ENCODE data around the gene PLB1.

GRCh38 chr2:28583899-28584553 lies 88.2 kb downstream of the PLB1 start:
- TF ChIP-seq, protein P1, sequence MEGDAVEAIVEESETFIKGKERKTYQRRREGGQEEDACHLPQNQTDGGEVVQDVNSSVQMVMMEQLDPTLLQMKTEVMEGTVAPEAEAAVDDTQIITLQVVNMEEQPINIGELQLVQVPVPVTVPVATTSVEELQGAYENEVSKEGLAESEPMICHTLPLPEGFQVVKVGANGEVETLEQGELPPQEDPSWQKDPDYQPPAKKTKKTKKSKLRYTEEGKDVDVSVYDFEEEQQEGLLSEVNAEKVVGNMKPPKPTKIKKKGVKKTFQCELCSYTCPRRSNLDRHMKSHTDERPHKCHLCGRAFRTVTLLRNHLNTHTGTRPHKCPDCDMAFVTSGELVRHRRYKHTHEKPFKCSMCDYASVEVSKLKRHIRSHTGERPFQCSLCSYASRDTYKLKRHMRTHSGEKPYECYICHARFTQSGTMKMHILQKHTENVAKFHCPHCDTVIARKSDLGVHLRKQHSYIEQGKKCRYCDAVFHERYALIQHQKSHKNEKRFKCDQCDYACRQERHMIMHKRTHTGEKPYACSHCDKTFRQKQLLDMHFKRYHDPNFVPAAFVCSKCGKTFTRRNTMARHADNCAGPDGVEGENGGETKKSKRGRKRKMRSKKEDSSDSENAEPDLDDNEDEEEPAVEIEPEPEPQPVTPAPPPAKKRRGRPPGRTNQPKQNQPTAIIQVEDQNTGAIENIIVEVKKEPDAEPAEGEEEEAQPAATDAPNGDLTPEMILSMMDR (conservative IDR thresholded peaks at IDR 0.05; ENCODE audit: low read depth in 2 of 2), result no peak
- TF ChIP-seq, protein P2, sequence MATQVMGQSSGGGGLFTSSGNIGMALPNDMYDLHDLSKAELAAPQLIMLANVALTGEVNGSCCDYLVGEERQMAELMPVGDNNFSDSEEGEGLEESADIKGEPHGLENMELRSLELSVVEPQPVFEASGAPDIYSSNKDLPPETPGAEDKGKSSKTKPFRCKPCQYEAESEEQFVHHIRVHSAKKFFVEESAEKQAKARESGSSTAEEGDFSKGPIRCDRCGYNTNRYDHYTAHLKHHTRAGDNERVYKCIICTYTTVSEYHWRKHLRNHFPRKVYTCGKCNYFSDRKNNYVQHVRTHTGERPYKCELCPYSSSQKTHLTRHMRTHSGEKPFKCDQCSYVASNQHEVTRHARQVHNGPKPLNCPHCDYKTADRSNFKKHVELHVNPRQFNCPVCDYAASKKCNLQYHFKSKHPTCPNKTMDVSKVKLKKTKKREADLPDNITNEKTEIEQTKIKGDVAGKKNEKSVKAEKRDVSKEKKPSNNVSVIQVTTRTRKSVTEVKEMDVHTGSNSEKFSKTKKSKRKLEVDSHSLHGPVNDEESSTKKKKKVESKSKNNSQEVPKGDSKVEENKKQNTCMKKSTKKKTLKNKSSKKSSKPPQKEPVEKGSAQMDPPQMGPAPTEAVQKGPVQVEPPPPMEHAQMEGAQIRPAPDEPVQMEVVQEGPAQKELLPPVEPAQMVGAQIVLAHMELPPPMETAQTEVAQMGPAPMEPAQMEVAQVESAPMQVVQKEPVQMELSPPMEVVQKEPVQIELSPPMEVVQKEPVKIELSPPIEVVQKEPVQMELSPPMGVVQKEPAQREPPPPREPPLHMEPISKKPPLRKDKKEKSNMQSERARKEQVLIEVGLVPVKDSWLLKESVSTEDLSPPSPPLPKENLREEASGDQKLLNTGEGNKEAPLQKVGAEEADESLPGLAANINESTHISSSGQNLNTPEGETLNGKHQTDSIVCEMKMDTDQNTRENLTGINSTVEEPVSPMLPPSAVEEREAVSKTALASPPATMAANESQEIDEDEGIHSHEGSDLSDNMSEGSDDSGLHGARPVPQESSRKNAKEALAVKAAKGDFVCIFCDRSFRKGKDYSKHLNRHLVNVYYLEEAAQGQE (IDR thresholded peaks at IDR 0.05; ENCODE audit: unreplicated experiment), result no peak
- TF ChIP-seq STAT1 (IDR thresholded peaks at IDR 0.05; ENCODE audit: unreplicated experiment) (no peak), EZH2phosphoT487 (IDR thresholded peaks at IDR 0.05; ENCODE audit: unreplicated experiment) (no peak), ZNF462 (CRISPR knock-in tag; IDR thresholded peaks at IDR 0.05) (no peak), ETS1 (IDR thresholded peaks at IDR 0.05) (no peak), EZH2 (IDR thresholded peaks at IDR 0.05; ENCODE audit: low read depth, unreplicated experiment) (no peak), NANOG (IDR thresholded peaks at IDR 0.05; ENCODE audit: borderline replicate concordance) (no peak), POLR2AphosphoS5 (IDR thresholded peaks at IDR 0.05; ENCODE audit: low read depth) (no peak), CREB1 (CRISPR knock-in tag; IDR thresholded peaks at IDR 0.05; ENCODE audit: low read depth) (no peak), JUNB (IDR thresholded peaks at IDR 0.05; ENCODE audit: unreplicated experiment) (no peak), ZNF331 (CRISPR knock-in tag; IDR thresholded peaks at IDR 0.05; ENCODE audit: low read depth) (no peak), ZNF114 (CRISPR knock-in tag; IDR thresholded peaks at IDR 0.05) (no peak)
